ENCODE data around the gene KRT73.

DNA sequence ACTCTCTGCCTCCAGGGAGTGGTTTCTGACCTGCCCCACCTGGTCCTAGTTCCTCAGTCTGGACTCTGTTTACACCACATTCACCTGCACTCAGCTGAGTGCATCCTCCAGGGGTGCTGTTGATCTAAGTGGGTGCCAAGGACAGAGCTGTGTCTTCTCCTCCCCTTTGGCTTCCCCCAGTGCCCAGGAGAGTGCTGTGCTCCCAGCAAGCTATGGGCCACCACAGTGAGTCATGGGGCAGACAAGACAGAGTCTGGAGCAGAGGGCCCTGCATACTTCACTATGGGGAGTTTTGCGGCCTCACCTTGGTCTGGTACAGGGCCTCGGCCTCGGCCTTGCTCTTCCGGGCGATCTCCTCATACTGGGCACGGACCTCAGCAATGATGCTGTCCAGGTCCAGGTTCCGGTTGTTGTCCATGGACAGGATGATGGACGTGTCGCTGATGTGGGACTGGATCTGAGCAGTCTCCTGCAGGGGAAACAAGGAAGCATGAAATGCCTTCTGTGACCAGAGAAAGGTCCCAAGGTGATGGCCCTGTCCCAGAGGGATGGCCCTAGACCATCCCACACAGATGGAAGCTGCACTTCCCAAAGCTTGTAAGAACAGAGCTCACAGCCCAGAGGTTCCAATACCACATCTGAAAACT is 4.9 kb downstream of the KRT73 start:
- no peak for TF ChIP-seq CTCF (IDR thresholded peaks at IDR 0.05)
- no peak for TF ChIP-seq OVOL2 (CRISPR knock-in tag; IDR thresholded peaks at IDR 0.05; ENCODE audit: borderline replicate concordance)
- TF ChIP-seq GRHL2 (CRISPR knock-in tag; IDR thresholded peaks at IDR 0.05; ENCODE audit: insufficient replicate concordance, severe bottlenecking), result no peak
- no peak for TF ChIP-seq NR1H2 (CRISPR knock-in tag; IDR thresholded peaks at IDR 0.05)
- no peak for TF ChIP-seq ZBTB43 (CRISPR knock-in tag; IDR thresholded peaks at IDR 0.05)
- TF ChIP-seq, protein P1, sequence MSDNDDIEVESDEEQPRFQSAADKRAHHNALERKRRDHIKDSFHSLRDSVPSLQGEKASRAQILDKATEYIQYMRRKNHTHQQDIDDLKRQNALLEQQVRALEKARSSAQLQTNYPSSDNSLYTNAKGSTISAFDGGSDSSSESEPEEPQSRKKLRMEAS (CRISPR knock-in tag; IDR thresholded peaks at IDR 0.05), result no peak
- no peak for TF ChIP-seq NFE2L1 (CRISPR knock-in tag; IDR thresholded peaks at IDR 0.05)
- TF ChIP-seq, protein P2, sequence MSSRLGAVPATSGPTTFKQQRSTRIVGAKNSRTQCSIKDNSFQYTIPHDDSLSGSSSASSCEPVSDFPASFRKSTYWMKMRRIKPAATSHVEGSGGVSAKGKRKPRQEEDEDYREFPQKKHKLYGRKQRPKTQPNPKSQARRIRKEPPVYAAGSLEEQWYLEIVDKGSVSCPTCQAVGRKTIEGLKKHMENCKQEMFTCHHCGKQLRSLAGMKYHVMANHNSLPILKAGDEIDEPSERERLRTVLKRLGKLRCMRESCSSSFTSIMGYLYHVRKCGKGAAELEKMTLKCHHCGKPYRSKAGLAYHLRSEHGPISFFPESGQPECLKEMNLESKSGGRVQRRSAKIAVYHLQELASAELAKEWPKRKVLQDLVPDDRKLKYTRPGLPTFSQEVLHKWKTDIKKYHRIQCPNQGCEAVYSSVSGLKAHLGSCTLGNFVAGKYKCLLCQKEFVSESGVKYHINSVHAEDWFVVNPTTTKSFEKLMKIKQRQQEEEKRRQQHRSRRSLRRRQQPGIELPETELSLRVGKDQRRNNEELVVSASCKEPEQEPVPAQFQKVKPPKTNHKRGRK (CRISPR knock-in tag; IDR thresholded peaks at IDR 0.05; ENCODE audit: borderline replicate concordance), result no peak
- TF ChIP-seq ZBTB21 (CRISPR knock-in tag; IDR thresholded peaks at IDR 0.05; ENCODE audit: borderline replicate concordance), result no peak
- TF ChIP-seq, protein P3, sequence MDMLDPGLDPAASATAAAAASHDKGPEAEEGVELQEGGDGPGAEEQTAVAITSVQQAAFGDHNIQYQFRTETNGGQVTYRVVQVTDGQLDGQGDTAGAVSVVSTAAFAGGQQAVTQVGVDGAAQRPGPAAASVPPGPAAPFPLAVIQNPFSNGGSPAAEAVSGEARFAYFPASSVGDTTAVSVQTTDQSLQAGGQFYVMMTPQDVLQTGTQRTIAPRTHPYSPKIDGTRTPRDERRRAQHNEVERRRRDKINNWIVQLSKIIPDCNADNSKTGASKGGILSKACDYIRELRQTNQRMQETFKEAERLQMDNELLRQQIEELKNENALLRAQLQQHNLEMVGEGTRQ (CRISPR knock-in tag; IDR thresholded peaks at IDR 0.05), result no peak
- TF ChIP-seq, protein P4, sequence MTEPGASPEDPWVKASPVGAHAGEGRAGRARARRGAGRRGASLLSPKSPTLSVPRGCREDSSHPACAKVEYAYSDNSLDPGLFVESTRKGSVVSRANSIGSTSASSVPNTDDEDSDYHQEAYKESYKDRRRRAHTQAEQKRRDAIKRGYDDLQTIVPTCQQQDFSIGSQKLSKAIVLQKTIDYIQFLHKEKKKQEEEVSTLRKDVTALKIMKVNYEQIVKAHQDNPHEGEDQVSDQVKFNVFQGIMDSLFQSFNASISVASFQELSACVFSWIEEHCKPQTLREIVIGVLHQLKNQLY (CRISPR knock-in tag; IDR thresholded peaks at IDR 0.05), result no peak
